ENCODE results near the gene OPN1MW3.
"Not testable (repeated sequence)": the region's sequence is repeated elsewhere in the genome, so short reads cannot be mapped to it uniquely, and the experiment has no call there.

Gene OPN1MW3

DNA sequence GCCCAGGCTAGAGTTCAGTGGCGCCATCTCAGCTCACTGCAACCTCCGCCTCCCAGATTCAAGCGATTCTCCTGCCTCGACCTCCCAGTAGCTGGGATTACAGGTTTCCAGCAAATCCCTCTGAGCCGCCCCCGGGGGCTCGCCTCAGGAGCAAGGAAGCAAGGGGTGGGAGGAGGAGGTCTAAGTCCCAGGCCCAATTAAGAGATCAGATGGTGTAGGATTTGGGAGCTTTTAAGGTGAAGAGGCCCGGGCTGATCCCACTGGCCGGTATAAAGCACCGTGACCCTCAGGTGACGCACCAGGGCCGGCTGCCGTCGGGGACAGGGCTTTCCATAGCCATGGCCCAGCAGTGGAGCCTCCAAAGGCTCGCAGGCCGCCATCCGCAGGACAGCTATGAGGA lies at the start of gene OPN1MW3:
Gene OPN1MW3, plus strand, starts transcription at position 301 of the 400 bp plus-strand sequence. Its CDS starts 38 bp downstream, at position 339.
- H3K36me3 ChIP-seq (ENCODE audit: insufficient read depth); H3K4me2 ChIP-seq; H3K9ac ChIP-seq; H3K4me3 ChIP-seq (IDR thresholded peaks at IDR 0.05; ENCODE audit: insufficient read depth, low read depth, low read length); H3K4me1 ChIP-seq (ENCODE audit: low read depth, poor library complexity, severe bottlenecking); H4K20me1 ChIP-seq (ENCODE audit: insufficient read depth); H3K79me2 ChIP-seq (ENCODE audit: insufficient read depth, low read depth); H2AFZ ChIP-seq (ENCODE audit: low read depth); H3K27me3 ChIP-seq (ENCODE audit: insufficient read depth, low read depth); H3K27ac ChIP-seq: not testable (repeated sequence)

DNA sequence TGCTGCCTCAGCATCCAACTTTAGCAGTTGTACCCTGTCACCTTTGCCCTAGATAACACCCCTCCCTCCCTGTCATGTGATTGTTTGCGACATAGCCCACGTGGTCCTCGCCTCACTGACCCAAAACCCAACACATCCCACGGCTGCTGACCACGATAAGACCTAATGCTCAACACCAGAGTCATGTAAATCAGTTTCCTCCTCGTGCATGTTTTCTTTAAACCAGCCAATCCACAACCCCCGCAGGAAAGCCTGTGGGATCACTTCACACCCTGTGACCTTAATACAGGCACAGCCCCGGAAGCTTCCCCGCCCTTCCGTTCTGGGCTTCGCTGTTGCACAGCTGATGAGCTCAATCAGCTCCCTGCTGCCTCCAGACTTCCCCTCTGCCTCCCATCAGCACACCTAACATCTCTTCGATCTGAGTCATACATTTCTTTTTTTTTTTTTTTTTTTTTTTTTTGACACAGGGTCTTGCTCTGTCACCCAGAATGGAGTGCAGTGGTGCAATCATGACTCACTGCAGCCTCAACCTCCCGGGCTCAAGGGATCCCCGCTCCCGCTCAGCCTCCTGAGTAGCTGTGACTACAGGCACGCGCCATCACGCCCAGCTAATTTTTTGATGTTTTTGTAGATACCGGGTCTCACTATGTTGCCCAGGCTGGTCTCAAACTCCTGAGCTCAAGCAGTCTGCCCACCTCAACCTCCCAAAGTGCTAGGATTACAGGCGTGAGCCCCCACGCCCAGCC lies 47.5 kb upstream of the OPN1MW3 start:
- not testable (repeated sequence) for H3K27me3 ChIP-seq (ENCODE audit: insufficient read depth, low read depth); H2AFZ ChIP-seq (ENCODE audit: low read depth); H3K4me1 ChIP-seq (ENCODE audit: low read depth, poor library complexity, severe bottlenecking); H3K4me2 ChIP-seq; H4K20me1 ChIP-seq (ENCODE audit: insufficient read depth); H3K9ac ChIP-seq; H3K27ac ChIP-seq; H3K79me2 ChIP-seq (ENCODE audit: insufficient read depth, low read depth); H3K4me3 ChIP-seq (IDR thresholded peaks at IDR 0.05; ENCODE audit: insufficient read depth, low read depth, low read length); H3K36me3 ChIP-seq (ENCODE audit: insufficient read depth)

- not testable (repeated sequence) for H3K4me2 ChIP-seq; H2AFZ ChIP-seq (ENCODE audit: low read depth); H3K4me3 ChIP-seq (IDR thresholded peaks at IDR 0.05; ENCODE audit: insufficient read depth, low read depth, low read length); H3K4me1 ChIP-seq (ENCODE audit: low read depth, poor library complexity, severe bottlenecking); H3K27ac ChIP-seq; H4K20me1 ChIP-seq (ENCODE audit: insufficient read depth); H3K36me3 ChIP-seq (ENCODE audit: insufficient read depth); H3K79me2 ChIP-seq (ENCODE audit: insufficient read depth, low read depth); H3K9ac ChIP-seq; H3K27me3 ChIP-seq (ENCODE audit: insufficient read depth, low read depth)
Measured at GRCh38 chrX:154211057-154211456, 46.3 kb upstream of the OPN1MW3 start.

DNA sequence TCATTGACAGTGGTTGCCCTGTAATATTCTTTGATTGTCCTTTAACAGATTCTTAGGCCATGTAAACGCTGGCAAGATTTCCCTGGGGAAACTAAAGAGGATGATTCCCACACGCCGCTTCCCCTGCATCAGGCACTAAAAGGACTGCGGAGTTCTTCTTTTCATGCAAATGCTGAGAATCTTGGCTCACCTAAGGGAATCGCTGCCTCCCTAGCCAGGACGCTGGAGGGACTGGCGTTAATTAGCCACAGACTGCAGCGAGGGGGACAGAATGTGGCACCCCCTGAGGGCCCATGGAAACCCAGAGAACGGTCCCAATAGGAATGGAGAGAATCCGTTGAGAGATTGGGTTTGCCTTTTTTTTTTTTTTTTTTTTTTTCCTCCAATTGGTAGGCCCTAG lies 45.9 kb upstream of the OPN1MW3 start:
- H2AFZ ChIP-seq (ENCODE audit: low read depth); H3K27me3 ChIP-seq (ENCODE audit: insufficient read depth, low read depth); H3K4me3 ChIP-seq (IDR thresholded peaks at IDR 0.05; ENCODE audit: insufficient read depth, low read depth, low read length); H3K79me2 ChIP-seq (ENCODE audit: insufficient read depth, low read depth); H3K4me1 ChIP-seq (ENCODE audit: low read depth, poor library complexity, severe bottlenecking); H3K9ac ChIP-seq; H3K36me3 ChIP-seq (ENCODE audit: insufficient read depth); H3K4me2 ChIP-seq; H4K20me1 ChIP-seq (ENCODE audit: insufficient read depth); H3K27ac ChIP-seq: not testable (repeated sequence)

DNA sequence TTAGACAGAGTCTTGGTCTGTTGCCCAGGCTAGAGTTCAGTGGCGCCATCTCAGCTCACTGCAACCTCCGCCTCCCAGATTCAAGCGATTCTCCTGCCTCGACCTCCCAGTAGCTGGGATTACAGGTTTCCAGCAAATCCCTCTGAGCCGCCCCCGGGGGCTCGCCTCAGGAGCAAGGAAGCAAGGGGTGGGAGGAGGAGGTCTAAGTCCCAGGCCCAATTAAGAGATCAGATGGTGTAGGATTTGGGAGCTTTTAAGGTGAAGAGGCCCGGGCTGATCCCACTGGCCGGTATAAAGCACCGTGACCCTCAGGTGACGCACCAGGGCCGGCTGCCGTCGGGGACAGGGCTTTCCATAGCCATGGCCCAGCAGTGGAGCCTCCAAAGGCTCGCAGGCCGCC lies 37.9 kb upstream of the OPN1MW3 start, which contains the start of gene OPN1MW2:
Gene OPN1MW2, plus strand, starts transcription at position 301 of the 400 bp plus-strand sequence. Its CDS starts 60 bp downstream, at position 361.
- not testable (repeated sequence) for H2AFZ ChIP-seq (ENCODE audit: low read depth); H4K20me1 ChIP-seq (ENCODE audit: insufficient read depth); H3K9ac ChIP-seq; H3K4me1 ChIP-seq (ENCODE audit: low read depth, poor library complexity, severe bottlenecking); H3K4me3 ChIP-seq (IDR thresholded peaks at IDR 0.05; ENCODE audit: insufficient read depth, low read depth, low read length); H3K27ac ChIP-seq; H3K27me3 ChIP-seq (ENCODE audit: insufficient read depth, low read depth); H3K36me3 ChIP-seq (ENCODE audit: insufficient read depth); H3K4me2 ChIP-seq; H3K79me2 ChIP-seq (ENCODE audit: insufficient read depth, low read depth)

- not testable (repeated sequence) for H3K36me3 ChIP-seq (ENCODE audit: insufficient read depth); H3K4me1 ChIP-seq (ENCODE audit: low read depth, poor library complexity, severe bottlenecking); H4K20me1 ChIP-seq (ENCODE audit: insufficient read depth); H3K4me2 ChIP-seq; H2AFZ ChIP-seq (ENCODE audit: low read depth); H3K9ac ChIP-seq; H3K27me3 ChIP-seq (ENCODE audit: insufficient read depth, low read depth); H3K4me3 ChIP-seq (IDR thresholded peaks at IDR 0.05; ENCODE audit: insufficient read depth, low read depth, low read length); H3K27ac ChIP-seq; H3K79me2 ChIP-seq (ENCODE audit: insufficient read depth, low read depth)
Measured at GRCh38 chrX:154225292-154225691, 32.1 kb upstream of the OPN1MW3 start.

- H3K4me2 ChIP-seq; H3K79me2 ChIP-seq (ENCODE audit: insufficient read depth, low read depth); H3K4me1 ChIP-seq (ENCODE audit: low read depth, poor library complexity, severe bottlenecking); H3K9ac ChIP-seq; H2AFZ ChIP-seq (ENCODE audit: low read depth); H3K27ac ChIP-seq; H3K27me3 ChIP-seq (ENCODE audit: insufficient read depth, low read depth); H4K20me1 ChIP-seq (ENCODE audit: insufficient read depth); H3K36me3 ChIP-seq (ENCODE audit: insufficient read depth); H3K4me3 ChIP-seq (IDR thresholded peaks at IDR 0.05; ENCODE audit: insufficient read depth, low read depth, low read length): not testable (repeated sequence)
Measured at GRCh38 chrX:154226706-154227105, 30.7 kb upstream of the OPN1MW3 start.

DNA sequence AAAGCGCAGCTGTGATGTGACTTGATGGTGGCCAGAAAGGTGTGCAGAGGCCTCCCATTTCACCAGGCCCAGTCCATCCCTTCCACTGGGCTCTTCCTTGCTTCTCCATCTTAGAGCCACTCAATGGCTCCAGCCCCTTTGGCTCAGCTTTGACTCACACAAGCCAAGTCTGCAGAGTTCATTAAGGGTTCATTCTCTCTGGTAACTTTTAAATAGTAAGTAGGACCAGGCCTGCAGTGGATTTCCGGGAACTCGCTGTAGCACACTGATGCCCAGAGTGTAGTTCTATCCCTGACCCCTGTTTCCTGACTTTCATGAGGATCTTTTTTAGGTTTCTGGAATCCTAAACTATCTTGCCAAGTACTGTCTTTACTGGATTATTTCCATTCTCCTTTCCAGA lies 25.9 kb upstream of the OPN1MW3 start:
- H3K79me2 ChIP-seq (ENCODE audit: insufficient read depth, low read depth); H2AFZ ChIP-seq (ENCODE audit: low read depth); H3K4me3 ChIP-seq (IDR thresholded peaks at IDR 0.05; ENCODE audit: insufficient read depth, low read depth, low read length); H3K4me1 ChIP-seq (ENCODE audit: low read depth, poor library complexity, severe bottlenecking); H3K27me3 ChIP-seq (ENCODE audit: insufficient read depth, low read depth); H3K36me3 ChIP-seq (ENCODE audit: insufficient read depth); H4K20me1 ChIP-seq (ENCODE audit: insufficient read depth); H3K27ac ChIP-seq; H3K4me2 ChIP-seq; H3K9ac ChIP-seq: not testable (repeated sequence)

- H3K79me2 ChIP-seq (ENCODE audit: insufficient read depth, low read depth); H3K36me3 ChIP-seq (ENCODE audit: insufficient read depth); H3K27ac ChIP-seq; H3K4me1 ChIP-seq (ENCODE audit: low read depth, poor library complexity, severe bottlenecking); H3K27me3 ChIP-seq (ENCODE audit: insufficient read depth, low read depth); H3K4me3 ChIP-seq (IDR thresholded peaks at IDR 0.05; ENCODE audit: insufficient read depth, low read depth, low read length); H3K4me2 ChIP-seq; H2AFZ ChIP-seq (ENCODE audit: low read depth); H3K9ac ChIP-seq; H4K20me1 ChIP-seq (ENCODE audit: insufficient read depth): not testable (repeated sequence)
Measured at GRCh38 chrX:154233620-154234019, 23.8 kb upstream of the OPN1MW3 start.

- not testable (repeated sequence) for H3K27me3 ChIP-seq (ENCODE audit: insufficient read depth, low read depth); H3K4me2 ChIP-seq; H3K4me3 ChIP-seq (IDR thresholded peaks at IDR 0.05; ENCODE audit: insufficient read depth, low read depth, low read length); H3K9ac ChIP-seq; H3K79me2 ChIP-seq (ENCODE audit: insufficient read depth, low read depth); H4K20me1 ChIP-seq (ENCODE audit: insufficient read depth); H3K4me1 ChIP-seq (ENCODE audit: low read depth, poor library complexity, severe bottlenecking); H2AFZ ChIP-seq (ENCODE audit: low read depth); H3K27ac ChIP-seq; H3K36me3 ChIP-seq (ENCODE audit: insufficient read depth)
Measured at GRCh38 chrX:154238939-154239559, 18.3 kb upstream of the OPN1MW3 start.

Measured in KMS-11 (cell line).